AML-193 (cell line): Measurements from ENCODE around the gene RYR2.
A peak's percentile ranks its signal among the peaks of the same experiment; 100 is the strongest.
"Not testable (repeated sequence)": the region's sequence is repeated elsewhere in the genome, so short reads cannot be mapped to it uniquely, and the experiment has no call there.

Source experiments
- DNase-seq, 2 experiments: peaks; one replicate each; lab custom pipeline; 2025; lab: John Stamatoyannopoulos, UW

RYR2 gene

DNA sequence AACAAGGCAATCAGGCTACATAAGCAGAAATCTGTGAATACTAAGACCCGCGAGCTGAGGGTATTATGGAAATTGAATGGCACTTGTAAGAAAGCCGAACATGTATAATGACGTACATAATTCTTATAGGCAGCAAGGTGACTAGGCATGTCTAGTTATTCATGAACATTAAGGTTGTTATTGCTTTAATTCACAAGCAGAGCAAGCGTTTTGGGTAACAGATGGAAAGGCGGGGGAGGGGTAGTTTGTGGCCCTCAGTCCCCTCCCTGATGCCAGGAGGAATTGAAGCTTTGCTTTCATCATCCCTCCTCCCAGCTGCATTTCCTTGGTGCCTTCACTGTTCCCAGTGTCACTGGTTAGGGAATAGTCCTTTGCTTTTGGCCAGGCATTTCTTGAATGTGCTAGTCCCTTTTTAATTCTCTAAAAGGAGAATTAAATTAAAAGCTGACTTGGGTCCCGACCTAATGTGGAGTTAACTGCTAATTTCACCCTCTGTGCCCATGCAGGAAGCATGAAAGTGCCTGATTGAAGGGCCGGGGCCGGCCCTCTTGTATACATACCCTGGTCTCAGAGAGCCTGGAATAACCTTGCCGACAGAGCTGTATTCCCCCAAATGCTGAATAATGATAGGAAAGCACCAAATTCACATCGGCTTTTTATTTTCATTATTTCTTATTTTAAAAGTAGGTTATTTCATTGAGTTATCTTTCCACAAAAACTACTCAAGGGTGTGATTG lies 42.5 kb downstream of the RYR2 start:
- no peak for DNase-seq

DNA sequence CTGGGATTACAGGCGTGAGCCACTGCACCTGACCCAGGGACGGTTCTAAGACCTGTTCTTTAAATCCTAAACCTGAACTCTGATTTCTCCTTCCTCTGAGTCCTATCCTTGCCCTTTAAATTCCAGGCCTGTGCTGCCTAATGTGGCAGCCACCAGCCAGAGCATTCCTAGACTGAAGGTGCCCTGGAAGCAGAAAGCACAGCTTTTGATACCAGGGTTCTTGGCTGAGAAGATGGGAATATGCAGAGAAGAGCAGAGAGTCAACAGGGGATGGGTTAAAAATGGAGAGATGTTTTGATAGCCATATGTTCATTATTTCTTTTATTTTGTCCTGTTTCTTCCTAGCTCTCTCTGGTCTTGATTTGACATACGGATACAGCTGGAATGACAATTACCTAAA lies 49.7 kb downstream of the RYR2 start:
- DNase-seq, result no peak

DNA sequence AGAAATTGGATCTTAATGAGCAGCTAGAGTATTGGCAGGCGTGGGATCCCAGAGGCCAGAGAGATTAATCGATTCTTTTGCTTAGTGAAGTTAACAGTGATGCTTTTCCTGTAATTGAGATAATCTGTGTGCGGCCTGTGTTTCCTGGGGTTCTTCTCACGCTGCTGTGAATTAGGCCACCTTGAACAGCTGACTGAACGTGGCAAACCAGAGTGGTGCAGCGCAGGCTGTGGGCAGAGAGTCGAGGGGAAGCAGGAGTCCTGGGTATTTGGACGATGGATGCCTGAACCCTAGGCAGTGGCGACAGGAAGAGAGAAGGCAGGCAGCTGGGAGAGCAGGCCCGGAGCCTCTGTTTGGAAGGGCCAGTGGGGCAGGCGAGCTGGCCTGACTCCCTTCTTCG lies 51.7 kb downstream of the RYR2 start:
- no peak for DNase-seq

DNA sequence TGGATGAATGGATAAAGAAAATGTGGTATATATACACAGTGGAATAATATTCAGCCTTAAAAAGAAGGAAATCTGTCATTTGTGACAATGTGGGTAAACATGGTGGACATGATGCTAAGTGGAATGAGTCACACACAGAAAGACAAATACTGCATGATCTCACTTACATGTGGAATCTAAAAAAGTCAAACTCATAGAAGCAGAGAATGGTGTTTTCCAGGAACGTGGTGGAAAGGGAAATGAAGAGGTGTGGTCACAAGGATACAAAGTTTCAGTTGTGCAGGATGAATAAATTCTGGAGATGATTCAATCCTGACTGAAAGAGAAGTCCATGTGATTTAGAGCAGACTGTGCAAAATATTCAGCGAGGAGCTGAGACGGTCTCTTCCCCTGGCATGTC lies 56.6 kb downstream of the RYR2 start:
- no peak for DNase-seq

DNA sequence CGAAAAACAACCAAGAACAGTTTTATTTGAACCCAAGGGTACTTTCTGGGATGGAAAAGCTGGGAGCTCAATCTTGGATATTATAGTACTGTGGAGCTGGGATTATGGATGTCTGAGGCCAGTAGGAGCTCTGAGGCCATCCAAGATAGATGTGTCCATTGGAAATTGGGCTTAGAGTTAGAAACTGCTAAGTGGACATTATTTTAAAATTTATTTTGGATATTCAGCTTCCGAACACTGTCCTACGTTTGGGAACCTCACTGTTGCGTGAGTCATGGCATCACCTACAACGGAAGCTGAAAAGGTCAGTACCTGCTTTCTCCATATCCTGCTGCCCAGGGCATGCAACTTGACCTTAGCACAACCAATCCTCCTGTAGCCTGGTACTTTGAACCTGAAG lies 61.0 kb downstream of the RYR2 start:
- no peak for DNase-seq

DNA sequence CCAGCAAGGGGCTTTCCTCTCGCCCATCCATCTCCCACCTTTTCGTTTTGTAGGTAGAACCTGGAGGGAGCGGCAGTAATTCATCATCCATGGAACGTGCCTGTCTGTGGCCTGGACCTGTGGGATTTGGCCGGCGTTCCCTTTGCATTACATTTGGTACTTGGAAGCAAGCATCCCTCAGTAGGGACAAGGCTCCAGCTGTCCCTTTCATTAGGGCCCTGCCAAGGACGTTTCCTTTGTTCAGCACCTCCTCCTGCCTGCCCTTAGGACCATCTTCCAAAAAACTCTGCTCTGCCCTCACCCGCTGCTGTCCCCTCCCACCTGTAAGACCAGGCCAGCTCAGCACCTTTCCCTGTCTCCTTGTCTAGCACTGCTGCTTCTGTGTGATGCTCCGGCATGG lies 62.1 kb downstream of the RYR2 start:
- no peak for DNase-seq

DNA sequence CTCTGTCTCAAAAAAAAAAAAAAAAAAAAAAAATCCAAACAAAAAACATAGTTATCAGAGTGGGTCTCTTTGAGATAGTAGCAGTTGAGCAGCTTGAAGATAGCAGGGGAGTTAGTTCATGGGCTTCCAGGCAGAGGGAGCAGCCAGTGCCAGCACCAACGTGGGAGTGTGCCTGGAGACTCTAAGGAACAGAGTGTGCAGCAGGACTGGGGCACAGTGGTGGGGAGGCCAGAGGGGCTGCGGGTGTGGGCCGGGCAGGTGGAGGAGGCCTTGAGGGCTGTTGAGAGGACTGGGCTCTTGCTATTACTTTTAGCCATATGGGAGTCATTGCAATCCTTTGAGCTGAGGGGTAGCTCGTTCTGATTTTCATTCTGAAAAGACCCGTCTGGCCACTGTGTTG lies 63.8 kb downstream of the RYR2 start:
- no peak for DNase-seq

DNA sequence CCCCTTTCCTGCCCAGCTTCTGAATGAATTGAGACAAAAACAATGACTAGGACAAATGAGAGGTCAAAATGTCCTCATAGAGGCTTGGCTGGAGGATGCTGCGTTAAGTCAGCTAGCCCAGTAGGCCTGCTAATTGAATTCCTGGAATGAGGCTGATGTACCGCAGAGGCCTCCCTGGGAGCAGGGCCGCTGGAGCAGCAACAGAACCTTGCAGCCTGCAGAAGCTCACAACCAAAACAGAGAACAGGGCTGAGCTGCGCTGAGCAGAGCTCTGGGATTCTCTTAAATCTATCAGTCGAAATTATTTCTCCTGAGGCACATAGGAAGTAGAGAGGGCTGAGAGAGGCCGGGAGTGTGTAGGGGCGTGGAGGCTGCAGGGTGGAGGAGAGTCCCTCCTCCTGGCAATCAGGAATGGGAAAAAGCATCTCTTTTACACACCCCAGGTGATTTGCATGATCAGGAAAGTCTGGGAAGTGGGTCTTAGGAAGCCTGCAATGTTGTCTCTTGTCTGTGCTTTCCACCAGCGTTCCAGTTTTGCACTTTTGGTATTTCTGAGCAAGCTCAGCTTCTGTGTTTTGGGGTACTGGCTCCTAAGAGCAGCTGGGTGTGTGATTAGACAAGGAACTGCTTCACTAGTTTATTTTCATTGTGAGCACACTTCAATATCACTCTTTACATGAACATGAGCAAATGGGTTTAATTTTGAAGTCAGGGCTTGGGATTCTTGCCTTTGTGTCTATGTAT lies 66.5 kb downstream of the RYR2 start:
- DNase-seq, result no peak

DNA sequence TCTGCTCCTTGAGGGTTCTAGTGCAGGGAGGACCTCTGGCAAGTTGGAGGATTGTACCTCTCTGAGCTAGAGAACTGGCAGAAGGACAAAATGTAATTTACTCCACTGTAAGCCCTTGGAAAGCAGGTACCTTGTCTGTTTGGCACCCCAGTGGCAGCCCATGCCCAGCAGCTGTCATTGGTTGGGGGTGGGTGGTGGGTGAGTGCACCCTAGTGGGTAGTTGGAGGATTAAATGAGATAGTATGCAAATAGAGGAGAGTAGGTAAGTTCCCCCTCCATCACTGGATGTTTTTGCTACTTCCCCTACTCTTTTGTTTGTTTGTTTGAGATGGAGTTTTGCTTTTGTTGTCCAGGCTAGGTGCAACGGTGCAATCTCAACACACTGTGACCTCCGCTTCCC lies 69.8 kb downstream of the RYR2 start:
- no peak for DNase-seq

DNA sequence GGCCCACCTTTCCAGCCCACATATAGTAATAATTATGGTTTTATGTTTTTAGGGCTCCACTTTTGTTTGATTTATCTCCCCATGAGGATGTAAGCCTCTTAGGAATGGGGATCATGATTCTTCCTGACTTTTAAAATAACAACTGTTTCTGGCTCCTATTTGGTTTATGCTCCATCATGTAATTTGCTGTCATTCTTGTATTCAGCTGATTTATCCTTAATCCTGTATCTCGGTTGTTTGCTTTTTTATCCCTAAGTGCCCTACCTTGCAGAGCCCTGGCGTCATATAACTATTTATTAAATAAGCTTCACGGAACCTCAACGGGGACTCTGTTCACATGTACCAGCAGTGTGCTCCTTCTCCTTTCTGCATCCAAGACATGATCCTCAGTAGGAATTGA lies 70.7 kb downstream of the RYR2 start:
- DNase-seq, result no peak

DNA sequence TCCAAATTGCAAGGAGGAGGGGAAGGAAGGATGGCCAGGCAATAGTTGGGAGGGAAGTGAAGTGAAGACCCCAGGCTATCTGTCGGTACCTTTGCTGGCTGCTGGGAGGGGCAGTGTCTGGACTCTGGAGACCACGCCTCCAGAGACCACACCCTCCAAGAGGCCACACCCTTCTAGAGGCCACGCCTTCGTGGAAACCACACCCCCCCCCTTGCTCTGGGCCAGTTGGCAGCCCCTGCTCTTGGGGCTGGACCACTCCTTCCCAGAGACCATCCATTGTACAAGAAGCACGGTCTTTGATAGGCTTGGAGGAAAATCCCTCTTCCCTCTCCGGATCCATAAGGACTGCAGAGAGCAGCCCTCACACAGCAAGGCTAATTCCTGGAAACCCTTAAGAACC lies 73.1 kb downstream of the RYR2 start:
- no peak for DNase-seq

DNA sequence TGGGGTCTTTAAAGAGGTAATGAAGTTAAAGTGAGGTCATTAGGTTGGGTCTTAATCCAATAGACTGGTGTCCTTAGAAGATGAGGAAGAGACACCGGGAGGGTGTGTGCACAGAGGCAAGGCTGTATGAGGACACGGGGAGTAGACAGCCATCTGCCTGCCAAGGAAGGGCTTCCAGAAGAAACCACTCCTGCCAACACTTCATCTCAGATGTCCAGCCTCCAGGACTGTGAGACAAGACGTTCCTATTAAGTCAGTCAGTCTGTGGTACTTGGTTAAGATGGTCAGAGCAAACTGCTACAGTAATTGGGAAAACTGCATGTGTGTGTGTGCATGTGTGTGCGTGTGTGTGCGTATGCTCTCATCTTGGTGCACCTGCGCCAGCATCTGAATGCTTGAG lies 77.1 kb downstream of the RYR2 start:
- no peak for DNase-seq

DNA sequence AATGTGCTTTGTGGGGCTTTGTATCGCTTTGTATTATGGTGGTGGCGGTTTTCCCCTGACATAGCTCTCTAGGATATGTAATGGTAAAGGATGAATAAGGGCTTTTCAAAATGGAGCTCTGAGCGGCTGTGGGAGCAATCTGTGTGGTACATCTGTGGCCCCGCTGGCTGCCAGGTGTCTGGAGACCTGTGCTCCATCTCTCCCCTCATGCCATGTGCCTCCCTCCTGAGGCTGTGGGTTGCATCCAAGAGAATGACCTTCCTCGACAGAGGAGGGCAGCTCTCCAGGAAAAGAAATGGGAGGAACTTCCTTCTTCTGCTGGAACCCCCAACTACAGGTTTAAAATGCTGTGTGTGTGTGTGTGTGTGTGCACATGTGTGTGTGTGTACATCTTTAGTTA lies 78.7 kb downstream of the RYR2 start:
- no peak for DNase-seq

DNA sequence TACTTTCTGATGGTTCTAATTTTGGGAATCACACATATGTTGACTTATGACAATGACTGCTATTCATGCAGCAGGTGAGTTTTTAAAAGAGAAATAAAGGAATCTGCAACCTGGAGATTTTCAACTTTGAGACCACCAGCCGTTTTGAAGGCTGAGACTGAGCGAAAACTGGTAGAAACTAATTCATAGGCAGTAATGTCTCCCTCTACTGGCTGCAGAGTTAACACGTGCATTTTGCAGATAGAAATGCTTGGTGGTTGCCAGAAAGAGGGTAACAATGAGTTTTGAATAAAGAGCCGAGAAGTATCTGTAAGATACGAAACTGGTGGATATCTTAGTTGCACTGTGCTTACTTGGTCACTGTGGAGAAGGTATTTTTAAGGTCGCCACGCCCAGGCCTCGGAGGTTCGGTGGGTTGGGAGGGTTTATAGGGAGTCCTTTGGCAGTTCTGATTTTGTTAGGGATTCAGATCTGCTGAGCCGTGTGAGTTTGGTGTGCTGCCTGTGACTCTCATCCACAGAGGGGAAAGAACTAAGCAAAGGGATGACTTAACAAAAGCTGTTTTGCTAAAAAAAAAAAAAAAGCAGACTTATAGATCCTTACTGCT lies 83.0 kb downstream of the RYR2 start:
- DNase-seq, result peak; percentile 10 to 26

DNA sequence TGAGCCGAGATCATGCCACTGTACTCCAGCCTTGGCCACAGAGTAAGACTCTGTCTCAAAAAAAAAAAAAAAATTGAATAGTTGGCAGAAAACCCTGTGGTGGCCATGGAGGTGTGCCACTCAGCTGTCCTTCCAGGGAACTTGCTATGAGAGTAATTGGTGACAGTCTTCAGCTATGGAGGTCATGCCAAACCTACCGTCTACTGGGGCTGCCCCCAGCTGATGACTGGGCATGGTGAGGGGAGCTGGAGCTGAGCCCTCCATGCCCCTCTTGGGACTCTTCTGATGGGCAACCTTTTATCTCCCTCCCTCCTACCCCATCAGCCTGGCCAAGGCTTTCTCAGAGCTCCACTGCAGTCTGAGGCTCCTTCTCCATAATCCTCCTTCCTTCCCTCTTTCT lies 84.2 kb downstream of the RYR2 start:
- no peak for DNase-seq

DNA sequence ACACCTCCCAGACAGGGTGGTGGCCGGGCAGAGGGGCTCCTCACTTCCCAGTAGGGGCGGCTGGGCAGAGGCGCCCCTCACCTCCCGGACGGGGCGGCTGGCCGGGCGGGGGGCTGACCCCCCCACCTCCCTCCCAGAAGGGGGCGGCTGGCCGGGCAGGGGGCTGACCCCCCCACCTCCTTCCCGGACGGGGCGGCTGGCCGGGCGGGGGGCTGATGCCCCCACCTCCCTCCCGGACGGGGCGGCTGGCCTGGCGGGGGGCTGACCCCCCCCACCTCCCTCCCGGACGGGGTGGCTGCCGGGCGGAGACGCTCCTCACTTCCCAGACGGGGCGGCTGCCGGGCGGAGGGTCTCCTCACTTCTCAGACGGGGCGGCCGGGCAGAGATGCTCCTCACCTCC lies 85.3 kb downstream of the RYR2 start:
- not testable (repeated sequence) for DNase-seq

DNA sequence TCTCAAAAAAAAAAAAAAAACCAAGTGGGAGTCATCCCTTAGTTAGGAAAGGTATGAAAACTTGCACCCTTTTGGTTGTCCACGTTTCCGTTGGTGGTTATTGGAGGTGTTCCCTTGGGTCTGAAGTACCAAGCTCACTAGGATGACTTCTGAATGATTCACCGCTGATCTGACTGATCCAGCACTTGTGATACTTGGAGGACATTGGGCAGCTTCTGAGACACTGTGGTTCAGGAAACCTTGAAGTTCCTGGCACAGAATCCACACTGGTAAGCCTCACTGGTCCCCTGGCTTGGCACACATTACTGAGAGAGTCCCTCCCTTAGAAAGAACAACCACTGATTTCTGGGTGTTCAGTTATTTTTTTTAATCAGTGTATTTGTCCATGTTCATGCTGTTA lies 91.9 kb downstream of the RYR2 start:
- no peak for DNase-seq

DNA sequence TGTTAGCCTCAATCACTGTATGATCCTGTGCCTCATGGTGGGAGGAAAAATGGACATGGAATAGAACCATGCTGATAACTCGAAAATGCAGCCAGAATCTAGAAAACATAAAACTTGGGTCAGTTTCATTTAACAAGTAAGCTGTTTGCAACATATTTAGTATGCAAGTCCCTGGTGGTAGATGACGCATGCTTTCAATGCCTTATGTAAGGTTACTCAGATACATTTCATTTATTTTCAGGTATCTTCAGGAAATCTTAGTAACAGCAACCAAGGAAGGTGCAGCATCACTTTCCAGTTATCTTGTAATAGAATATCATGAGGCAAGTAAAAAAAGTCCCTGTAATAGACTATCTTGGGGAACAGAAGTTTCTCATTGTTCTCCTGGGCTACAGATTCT lies 92.9 kb downstream of the RYR2 start:
- no peak for DNase-seq

DNA sequence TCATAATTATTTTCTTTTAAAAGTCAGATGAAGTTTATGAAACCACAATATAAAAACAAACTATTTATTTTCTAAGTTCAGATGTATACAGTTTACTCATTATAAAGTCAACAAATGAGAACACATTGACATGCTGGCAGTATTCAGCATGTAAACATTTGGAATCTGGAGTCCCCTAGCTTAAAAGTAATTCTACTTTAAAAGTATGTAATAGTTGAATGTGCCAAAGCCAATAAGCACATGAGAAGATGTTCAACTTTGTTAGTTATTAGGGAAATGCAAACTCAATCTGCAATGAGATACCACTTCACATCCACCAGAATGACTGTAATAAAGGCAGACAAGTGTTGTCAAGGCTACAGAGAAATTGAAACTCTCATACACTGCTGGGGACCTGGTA lies 96.6 kb downstream of the RYR2 start:
- no peak for DNase-seq

DNA sequence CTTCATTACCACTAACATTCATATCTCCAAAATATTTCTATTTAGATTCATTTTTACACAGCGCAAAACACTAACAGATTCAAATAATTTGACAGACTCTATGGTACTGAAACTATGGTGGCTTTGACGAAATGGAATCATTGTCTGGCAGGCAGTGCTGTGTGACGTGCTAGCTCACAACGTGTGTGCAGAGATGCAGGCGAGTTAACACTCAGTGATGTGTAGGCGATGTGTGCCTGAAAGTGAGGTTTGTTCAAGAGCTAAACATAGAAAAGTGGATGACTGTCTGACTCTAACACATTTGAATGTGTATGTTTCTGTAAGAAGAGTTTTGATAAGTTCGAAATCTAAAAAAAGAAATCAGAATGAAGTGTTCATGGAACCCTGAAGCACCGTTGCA lies 97.7 kb downstream of the RYR2 start:
- no peak for DNase-seq

DNA sequence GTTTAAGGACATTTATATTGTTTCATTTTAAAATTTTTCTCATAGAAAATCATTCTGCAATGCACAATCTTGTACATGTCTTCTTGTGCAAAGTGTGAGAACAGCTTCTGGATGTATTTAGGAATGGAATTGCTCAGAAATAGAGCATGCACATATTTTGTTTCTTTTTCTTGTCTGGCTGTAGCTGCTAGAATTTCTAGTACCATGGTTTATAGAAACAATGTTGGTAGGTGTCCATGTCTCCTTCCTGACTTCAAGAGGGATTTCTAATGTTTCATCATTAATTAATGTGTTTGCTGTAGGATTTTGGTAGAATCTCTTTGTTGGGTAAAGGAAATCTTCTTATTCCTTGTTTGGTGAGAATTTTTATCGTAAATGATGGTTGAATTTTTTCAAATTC lies 99.0 kb downstream of the RYR2 start:
- DNase-seq, result no peak

DNA sequence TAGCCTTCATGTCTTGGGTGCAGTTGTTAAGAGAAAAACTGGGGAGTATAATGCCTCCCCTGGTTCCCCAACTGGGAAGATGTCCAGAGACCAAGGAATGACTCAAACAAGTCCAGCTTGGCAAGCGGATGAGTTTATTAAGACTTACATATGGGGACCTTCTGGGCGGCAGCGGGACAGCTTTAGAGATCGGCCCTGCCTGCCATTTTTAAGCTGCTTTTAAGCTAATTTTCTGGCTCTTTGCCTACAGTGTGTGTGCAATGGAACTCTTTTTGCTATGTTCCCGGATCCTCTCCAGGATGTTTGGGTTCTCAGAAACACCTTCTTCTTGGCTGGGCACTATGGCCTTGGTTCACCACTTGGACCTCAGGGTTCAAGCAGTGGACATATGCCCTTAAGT lies 99.5 kb downstream of the RYR2 start:
- no peak for DNase-seq

DNA sequence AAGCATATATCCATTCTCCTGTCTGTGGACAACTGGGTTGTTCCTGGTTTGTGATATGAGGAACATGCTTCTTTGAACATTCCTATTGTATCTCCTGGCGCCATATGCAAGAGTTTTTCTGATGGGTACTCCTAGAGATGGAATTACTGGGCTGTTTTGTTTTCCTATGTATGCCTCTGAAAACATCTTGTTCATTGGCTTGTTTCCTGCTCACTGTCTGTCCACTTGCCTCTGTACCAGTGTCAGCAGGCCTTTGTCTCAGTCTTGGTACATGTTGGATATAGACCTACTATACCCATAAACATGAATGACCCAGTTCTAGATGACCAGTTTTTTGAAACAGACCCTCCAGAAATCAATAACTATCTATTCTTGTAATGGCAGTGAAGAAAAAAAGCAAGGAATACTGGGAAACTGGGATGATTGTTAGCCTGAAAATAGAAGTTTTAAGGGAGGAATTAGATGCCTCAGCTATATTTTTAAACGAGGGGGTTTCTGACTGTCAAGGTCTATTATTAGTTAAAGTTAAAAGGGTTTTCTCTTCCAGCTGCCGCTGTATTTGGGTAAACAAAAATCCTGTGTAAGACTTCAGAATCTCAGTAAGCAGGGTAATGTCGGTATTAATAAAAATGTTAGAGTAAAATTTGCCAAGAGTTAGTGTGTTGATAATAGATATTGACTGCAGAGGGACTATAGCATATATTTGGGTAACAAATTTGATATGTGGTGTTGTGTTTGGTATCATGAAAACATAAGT lies 103.6 kb downstream of the RYR2 start:
- no peak for DNase-seq
